RWPE2 (cell line): ENCODE results near the gene NOBOX.

ENCODE experiments used
- ATAC-seq: fragments of 200-7000 bp; cut with Tn5 transposase; 3 replicates; pipeline ENCODE4 v1.9.1; 2021; ENCODE audit warnings: low read depth
- DNase-seq: peaks from one replicate; pipeline ENCODE4 v3.0.0-alpha.2; 2020; ENCODE audit warnings: low spot score
- H3K27ac ChIP-seq: fragments of 450-650 bp; 2 replicates; pipeline ENCODE4 v1.5.1; 2017; ENCODE audit warnings: mild to moderate bottlenecking; ENCODE audit not compliant: poor library complexity, severe bottlenecking
- H3K27me3 ChIP-seq: fragments of 250-450 bp; sonication (Bioruptor Pico); 2 replicates; pipeline ENCODE4 v1.5.1; 2021; ENCODE audit warnings: mild to moderate bottlenecking, moderate library complexity; ENCODE audit not compliant: insufficient read depth, poor library complexity, severe bottlenecking
- H3K36me3 ChIP-seq: fragments of 250-450 bp; sonication (Bioruptor Pico); 2 replicates; pipeline ENCODE4 v1.5.1; 2020; ENCODE audit warnings: low read depth, mild to moderate bottlenecking, moderate library complexity
- H3K4me1 ChIP-seq: fragments of 250-450 bp; sonication (Bioruptor Pico); 2 replicates; pipeline ENCODE4 v1.5.1; 2021; ENCODE audit warnings: mild to moderate bottlenecking, moderate library complexity; ENCODE audit not compliant: insufficient read depth, poor library complexity, severe bottlenecking
- H3K4me3 ChIP-seq: fragments of 250-450 bp; sonication (Bioruptor Pico); 2 replicates; pipeline ENCODE4 v1.5.1; 2021; ENCODE audit warnings: mild to moderate bottlenecking, moderate library complexity; ENCODE audit not compliant: severe bottlenecking
- H3K9me3 ChIP-seq: fragments of 250-450 bp; sonication (Bioruptor Pico); 2 replicates; pipeline ENCODE4 v1.5.1; 2021; ENCODE audit warnings: mild to moderate bottlenecking, moderate library complexity; ENCODE audit not compliant: severe bottlenecking
- TF ChIP-seq, protein P1 (sequence below): fragments of 450-650 bp; IDR thresholded peaks from one replicate; pipeline ENCODE4 v1.5.1; 2017; ENCODE audit warnings: mild to moderate bottlenecking, moderate library complexity; ENCODE audit not compliant: poor library complexity, severe bottlenecking

NOBOX gene

DNA sequence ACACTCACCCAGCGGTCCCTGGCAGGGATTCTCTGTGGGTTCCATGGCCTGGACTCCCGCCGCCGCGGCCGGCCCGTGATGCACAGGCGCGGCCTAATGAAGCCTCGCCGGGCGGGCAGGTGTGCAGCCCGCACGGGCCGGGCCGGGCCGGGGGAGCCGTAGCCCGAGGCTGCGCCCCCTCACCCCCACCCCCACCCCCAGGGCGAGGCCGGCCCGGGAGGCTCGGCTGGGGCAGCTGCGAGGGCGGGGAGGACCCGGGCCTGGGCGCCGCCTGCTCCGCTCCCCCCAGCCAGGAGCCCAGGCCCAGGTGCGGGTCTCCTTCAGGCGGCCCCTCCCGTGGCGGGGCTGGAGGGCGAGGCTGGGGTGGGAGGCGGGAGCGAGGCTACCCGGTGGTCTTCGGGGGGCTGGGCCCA lies at the start of gene NOBOX:
Gene NOBOX (minus strand): TSS at position 45 of the 413 bp plus-strand sequence.
- TF ChIP-seq, protein P1, sequence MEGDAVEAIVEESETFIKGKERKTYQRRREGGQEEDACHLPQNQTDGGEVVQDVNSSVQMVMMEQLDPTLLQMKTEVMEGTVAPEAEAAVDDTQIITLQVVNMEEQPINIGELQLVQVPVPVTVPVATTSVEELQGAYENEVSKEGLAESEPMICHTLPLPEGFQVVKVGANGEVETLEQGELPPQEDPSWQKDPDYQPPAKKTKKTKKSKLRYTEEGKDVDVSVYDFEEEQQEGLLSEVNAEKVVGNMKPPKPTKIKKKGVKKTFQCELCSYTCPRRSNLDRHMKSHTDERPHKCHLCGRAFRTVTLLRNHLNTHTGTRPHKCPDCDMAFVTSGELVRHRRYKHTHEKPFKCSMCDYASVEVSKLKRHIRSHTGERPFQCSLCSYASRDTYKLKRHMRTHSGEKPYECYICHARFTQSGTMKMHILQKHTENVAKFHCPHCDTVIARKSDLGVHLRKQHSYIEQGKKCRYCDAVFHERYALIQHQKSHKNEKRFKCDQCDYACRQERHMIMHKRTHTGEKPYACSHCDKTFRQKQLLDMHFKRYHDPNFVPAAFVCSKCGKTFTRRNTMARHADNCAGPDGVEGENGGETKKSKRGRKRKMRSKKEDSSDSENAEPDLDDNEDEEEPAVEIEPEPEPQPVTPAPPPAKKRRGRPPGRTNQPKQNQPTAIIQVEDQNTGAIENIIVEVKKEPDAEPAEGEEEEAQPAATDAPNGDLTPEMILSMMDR: no peak
- Histone ChIP-seq H3K4me1 (peaks cover 25% of the 10 kb centered on the region), H3K4me3 (no peak within 1 kb of the TSS), H3K9me3 (no peaks in the 10 kb centered on the region), H3K27me3 (no peaks in the 10 kb centered on the region), H3K27ac (no peak within 1 kb of the TSS), H3K36me3 (no peaks in the 10 kb centered on the region)
- DNase-seq (no peak), ATAC-seq (no peak)

DNA sequence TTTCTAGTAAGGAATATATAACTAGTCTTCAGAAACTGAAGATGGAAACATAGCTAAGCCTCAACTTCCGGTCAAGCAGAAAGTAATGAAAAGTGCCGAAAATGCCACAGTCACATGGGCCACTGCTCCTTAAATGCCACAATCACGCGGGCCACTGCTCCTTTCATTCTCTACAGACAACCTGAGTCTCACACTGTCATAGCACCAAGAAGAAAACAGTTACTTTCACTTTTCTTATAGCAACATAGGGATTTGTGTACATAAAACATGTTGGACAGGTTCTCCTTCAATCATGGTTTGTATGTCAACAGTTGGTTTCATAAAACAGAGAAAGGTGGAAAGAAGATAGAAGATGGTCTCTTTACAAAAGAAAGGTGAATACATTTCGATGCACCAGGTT lies 48.6 kb upstream of the NOBOX start:
- TF ChIP-seq, protein P1: no peak
- H3K9me3 ChIP-seq: no peaks in the 10 kb centered on the region
- H3K27me3 ChIP-seq: no peaks in the 10 kb centered on the region
- no peaks in the 10 kb centered on the region for H3K4me1 ChIP-seq
- DNase-seq (no peak), ATAC-seq (no peak)
- no peaks in the 10 kb centered on the region for H3K36me3 ChIP-seq
- no peak overlapping the region for H3K27ac ChIP-seq
- H3K4me3 ChIP-seq: no peak overlapping the region

DNA sequence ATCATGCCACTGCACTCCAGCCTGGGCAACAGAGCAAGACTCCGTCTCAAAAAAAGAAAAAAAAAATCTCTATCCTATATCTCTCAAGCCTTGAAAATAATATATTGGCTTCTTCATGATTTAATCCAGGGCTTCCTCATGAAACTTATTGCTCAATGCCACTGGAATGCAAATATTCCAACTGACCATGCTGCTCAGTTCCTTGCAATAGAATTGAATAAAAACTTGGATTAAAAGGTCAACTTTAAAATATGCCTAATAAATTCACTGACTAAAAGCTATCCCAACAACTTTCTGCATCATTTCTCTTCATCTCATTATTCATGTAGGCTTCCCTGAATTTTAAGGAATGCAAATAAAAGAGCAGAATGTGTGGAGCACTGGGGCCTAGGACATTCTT lies 42.1 kb upstream of the NOBOX start:
- DNase-seq (no peak), ATAC-seq (no peak)
- no peaks in the 10 kb centered on the region for H3K36me3 ChIP-seq
- H3K4me3 ChIP-seq: no peak overlapping the region
- no peaks in the 10 kb centered on the region for H3K27me3 ChIP-seq
- TF ChIP-seq, protein P1: no peak
- H3K9me3 ChIP-seq: no peaks in the 10 kb centered on the region
- no peak overlapping the region for H3K27ac ChIP-seq
- no peaks in the 10 kb centered on the region for H3K4me1 ChIP-seq

GRCh38 chr7:144439717-144440205 lies 36.3 kb upstream of the NOBOX start:
- H3K4me3 ChIP-seq: no peak overlapping the region
- H3K36me3 ChIP-seq: no peaks in the 10 kb centered on the region
- no peaks in the 10 kb centered on the region for H3K9me3 ChIP-seq
- no peaks in the 10 kb centered on the region for H3K27me3 ChIP-seq
- ATAC-seq: no peak
- TF ChIP-seq, protein P1: no peak
- no peak overlapping the region for H3K27ac ChIP-seq
- H3K4me1 ChIP-seq: no peaks in the 10 kb centered on the region
- no peak for DNase-seq

DNA sequence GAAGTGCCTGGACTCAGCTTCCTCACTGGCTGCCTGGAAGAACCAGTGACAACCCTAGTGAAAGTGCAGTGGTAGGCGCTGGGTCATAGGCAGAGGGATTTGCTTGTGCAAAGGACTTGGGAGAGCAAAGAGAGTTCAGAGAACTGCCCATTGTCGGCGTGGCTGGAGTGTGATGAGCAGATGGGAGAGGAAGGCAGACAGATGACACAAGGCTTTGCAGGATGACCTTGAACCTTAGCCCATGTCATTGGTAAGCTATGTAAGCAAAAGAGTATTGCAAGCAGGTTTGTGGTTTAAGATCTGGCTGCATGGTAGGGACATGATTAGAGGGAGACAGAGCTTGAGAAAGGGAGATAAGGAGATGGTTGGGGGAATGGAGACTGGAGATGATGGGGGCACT lies 35.3 kb upstream of the NOBOX start:
- H3K27me3 ChIP-seq: no peaks in the 10 kb centered on the region
- no peaks in the 10 kb centered on the region for H3K36me3 ChIP-seq
- ATAC-seq: no peak
- TF ChIP-seq, protein P1: no peak
- no peak overlapping the region for H3K27ac ChIP-seq
- DNase-seq: no peak
- no peak overlapping the region for H3K4me3 ChIP-seq
- no peaks in the 10 kb centered on the region for H3K4me1 ChIP-seq
- H3K9me3 ChIP-seq: no peaks in the 10 kb centered on the region
